ENCODE results near the gene SRRM5. TPM values are rescaled to one million over a fixed set of nuclear protein-coding genes. Genes with fewer than 3 reads are reported as not detected.

The SRRM5 gene
- total and polyA plus RNA-seq, 2 experiments from 2014 or later = 0.24 to 0.27 TPM

DNA sequence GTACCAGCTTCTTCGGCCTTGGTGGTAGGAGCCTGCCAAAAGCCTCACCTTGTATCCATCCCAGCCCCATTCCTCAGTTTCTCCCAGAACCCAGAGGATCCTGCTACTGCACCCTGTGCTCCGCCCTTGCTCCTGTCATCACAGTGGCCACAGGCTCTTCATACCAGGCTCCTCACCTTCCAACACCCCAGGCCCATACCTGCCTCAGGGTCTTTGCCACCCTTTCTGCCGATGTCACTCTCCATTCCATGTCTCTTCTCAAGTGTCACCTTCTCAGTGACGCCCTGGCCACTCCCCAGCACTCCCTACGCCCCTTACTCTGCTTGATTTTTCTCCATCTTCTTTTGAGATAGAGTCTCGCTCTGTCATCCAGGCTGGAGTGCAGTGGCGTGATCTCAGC lies 2.0 kb upstream of the SRRM5 start:
- TF ChIP-seq EZH2phosphoT487 (IDR thresholded peaks at IDR 0.05; ENCODE audit: low read depth, severe bottlenecking, unreplicated experiment) (no peak), EZH2 (IDR thresholded peaks at IDR 0.05; ENCODE audit: borderline replicate concordance) (no peak)
- TF ChIP-seq, protein P1, sequence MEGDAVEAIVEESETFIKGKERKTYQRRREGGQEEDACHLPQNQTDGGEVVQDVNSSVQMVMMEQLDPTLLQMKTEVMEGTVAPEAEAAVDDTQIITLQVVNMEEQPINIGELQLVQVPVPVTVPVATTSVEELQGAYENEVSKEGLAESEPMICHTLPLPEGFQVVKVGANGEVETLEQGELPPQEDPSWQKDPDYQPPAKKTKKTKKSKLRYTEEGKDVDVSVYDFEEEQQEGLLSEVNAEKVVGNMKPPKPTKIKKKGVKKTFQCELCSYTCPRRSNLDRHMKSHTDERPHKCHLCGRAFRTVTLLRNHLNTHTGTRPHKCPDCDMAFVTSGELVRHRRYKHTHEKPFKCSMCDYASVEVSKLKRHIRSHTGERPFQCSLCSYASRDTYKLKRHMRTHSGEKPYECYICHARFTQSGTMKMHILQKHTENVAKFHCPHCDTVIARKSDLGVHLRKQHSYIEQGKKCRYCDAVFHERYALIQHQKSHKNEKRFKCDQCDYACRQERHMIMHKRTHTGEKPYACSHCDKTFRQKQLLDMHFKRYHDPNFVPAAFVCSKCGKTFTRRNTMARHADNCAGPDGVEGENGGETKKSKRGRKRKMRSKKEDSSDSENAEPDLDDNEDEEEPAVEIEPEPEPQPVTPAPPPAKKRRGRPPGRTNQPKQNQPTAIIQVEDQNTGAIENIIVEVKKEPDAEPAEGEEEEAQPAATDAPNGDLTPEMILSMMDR (IDR thresholded peaks at IDR 0.05; ENCODE audit: poor library complexity) = no peak
- Histone ChIP-seq H3K4me1 (ENCODE audit: insufficient read depth) (no peaks in the 10 kb centered on the region), H3K9me2 (replicated peaks; ENCODE audit: insufficient read depth) (no peaks in the 10 kb centered on the region), H3K27ac (no peak overlapping the region), H3K4me3 (no peak overlapping the region), H3K79me2 (peaks cover 14% of the 10 kb centered on the region), H4K20me1 (ENCODE audit: insufficient read depth, poor library complexity, severe bottlenecking) (no peaks in the 10 kb centered on the region), H3K27me3 (no peaks in the 10 kb centered on the region), H2AFZ (no peak overlapping the region), H3K9me3 (ENCODE audit: low read depth) (no peaks in the 10 kb centered on the region), H3K4me2 (no peak overlapping the region), H3K36me3 (replicated peaks; ENCODE audit: insufficient read depth, low read depth) (no peaks in the 10 kb centered on the region)
- WGBS (ENCODE audit: low lambda C conversion rate, missing lambda C conversion rate) = 91% methylated on average over 7 of the region's 7 CpGs
- no peak for DNase-seq (ENCODE audit: low spot score)

DNA sequence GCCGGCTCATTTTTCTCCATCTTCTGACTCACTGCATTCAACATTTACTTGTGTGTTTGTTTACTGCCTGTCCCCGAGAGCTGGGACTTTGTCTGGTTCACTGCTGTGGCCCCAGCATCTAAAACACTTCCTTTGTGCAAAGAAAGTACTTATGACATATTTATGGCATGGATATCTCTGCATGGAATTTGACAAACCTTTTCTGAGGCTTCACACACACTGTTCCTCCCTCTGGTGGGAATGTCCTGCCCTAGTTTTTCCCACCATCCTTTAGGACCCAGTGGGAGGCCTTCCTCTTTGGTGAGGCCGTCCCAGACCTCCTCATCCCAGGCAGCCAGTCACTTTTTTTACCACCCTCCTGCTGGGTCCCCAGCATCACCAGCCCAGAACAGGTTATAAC lies 1.4 kb upstream of the SRRM5 start:
- Histone ChIP-seq H3K9me3 (ENCODE audit: low read depth) (no peaks in the 10 kb centered on the region), H3K4me2 (no peak overlapping the region), H3K36me3 (replicated peaks; ENCODE audit: insufficient read depth, low read depth) (no peaks in the 10 kb centered on the region), H3K79me2 (peaks cover 20% of the 10 kb centered on the region), H3K27me3 (no peaks in the 10 kb centered on the region), H3K4me3 (no peak overlapping the region), H2AFZ (no peak overlapping the region), H3K4me1 (ENCODE audit: insufficient read depth) (no peaks in the 10 kb centered on the region), H4K20me1 (ENCODE audit: insufficient read depth, poor library complexity, severe bottlenecking) (no peaks in the 10 kb centered on the region), H3K27ac (no peak overlapping the region), H3K9me2 (replicated peaks; ENCODE audit: insufficient read depth) (no peaks in the 10 kb centered on the region)
- WGBS (ENCODE audit: low lambda C conversion rate, missing lambda C conversion rate) = 78% methylated on average over 3 of the region's 3 CpGs
- no peak for DNase-seq (ENCODE audit: low spot score)
- TF ChIP-seq EZH2 (IDR thresholded peaks at IDR 0.05; ENCODE audit: borderline replicate concordance) (no peak), EZH2phosphoT487 (IDR thresholded peaks at IDR 0.05; ENCODE audit: low read depth, severe bottlenecking, unreplicated experiment) (no peak)
- TF ChIP-seq, protein P1 (IDR thresholded peaks at IDR 0.05; ENCODE audit: poor library complexity) = no peak

DNA sequence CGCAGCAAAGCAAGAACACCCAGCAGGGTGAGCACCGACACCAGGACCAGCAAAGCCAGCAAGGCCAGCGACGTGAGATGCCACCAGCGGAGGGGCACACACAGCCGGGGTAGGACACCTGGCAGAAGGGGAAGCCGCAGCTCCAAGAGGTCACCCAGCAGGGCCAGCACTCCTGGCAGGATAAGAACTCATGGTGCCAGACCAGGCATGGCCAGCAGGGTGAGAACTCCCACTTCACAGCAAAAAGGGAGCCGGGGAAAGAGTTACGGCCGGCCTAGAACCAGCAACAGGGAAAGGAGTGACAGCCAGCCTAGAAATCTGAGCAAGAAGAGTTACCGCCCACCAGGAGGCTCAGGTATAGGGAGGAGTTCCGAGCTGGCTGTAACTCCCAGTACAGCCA lies 486 bp downstream of the SRRM5 start:
- WGBS (ENCODE audit: low lambda C conversion rate, missing lambda C conversion rate) = 99% methylated on average over 12 of the region's 12 CpGs
- H3K36me3 ChIP-seq (replicated peaks; ENCODE audit: insufficient read depth, low read depth) = no peaks in the 10 kb centered on the region
- H3K4me2 ChIP-seq = no peak overlapping the region

More for the DNA sequence above, 486 bp downstream of the SRRM5 start:
- Histone ChIP-seq H3K4me3 (no peak overlapping the region), H3K9me2 (replicated peaks; ENCODE audit: insufficient read depth) (no peaks in the 10 kb centered on the region), H3K79me2 (peaks cover 37% of the 10 kb centered on the region), H3K27ac (no peak overlapping the region), H3K9me3 (ENCODE audit: low read depth) (no peaks in the 10 kb centered on the region), H4K20me1 (ENCODE audit: insufficient read depth, poor library complexity, severe bottlenecking) (no peaks in the 10 kb centered on the region), H3K4me1 (ENCODE audit: insufficient read depth) (no peaks in the 10 kb centered on the region), H2AFZ (no peak overlapping the region), H3K27me3 (no peaks in the 10 kb centered on the region)
- TF ChIP-seq EZH2phosphoT487 (IDR thresholded peaks at IDR 0.05; ENCODE audit: low read depth, severe bottlenecking, unreplicated experiment) = no peak
- TF ChIP-seq, protein P1 (IDR thresholded peaks at IDR 0.05; ENCODE audit: poor library complexity) = no peak
- TF ChIP-seq EZH2 (IDR thresholded peaks at IDR 0.05; ENCODE audit: borderline replicate concordance) = no peak
- DNase-seq (ENCODE audit: low spot score) = no peak

Data from hepatocyte (in vitro differentiated cells).